ENCODE measurements around the gene IGSF8.

DNA sequence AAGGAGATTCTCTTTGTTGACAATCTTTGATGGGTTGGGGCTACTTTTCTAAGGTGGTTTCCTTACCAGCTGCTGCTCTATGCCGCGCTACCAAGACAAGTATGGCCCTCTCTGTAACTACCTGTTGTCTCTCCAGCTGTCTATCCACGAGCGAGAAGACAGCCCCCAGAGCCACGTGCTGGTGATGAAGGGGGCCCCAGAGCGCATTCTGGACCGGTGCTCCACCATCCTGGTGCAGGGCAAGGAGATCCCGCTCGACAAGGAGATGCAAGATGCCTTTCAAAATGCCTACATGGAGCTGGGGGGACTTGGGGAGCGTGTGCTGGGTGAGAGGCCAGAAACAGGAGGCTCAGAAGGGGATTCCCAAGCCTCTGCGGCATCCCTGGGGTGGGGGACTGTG is 31.5 kb upstream of the IGSF8 start:
- TF ChIP-seq, protein P1, sequence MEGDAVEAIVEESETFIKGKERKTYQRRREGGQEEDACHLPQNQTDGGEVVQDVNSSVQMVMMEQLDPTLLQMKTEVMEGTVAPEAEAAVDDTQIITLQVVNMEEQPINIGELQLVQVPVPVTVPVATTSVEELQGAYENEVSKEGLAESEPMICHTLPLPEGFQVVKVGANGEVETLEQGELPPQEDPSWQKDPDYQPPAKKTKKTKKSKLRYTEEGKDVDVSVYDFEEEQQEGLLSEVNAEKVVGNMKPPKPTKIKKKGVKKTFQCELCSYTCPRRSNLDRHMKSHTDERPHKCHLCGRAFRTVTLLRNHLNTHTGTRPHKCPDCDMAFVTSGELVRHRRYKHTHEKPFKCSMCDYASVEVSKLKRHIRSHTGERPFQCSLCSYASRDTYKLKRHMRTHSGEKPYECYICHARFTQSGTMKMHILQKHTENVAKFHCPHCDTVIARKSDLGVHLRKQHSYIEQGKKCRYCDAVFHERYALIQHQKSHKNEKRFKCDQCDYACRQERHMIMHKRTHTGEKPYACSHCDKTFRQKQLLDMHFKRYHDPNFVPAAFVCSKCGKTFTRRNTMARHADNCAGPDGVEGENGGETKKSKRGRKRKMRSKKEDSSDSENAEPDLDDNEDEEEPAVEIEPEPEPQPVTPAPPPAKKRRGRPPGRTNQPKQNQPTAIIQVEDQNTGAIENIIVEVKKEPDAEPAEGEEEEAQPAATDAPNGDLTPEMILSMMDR (IDR thresholded peaks at IDR 0.05; ENCODE audit: low read depth, low read length): no peak
- no peak for TF ChIP-seq EZH2phosphoT487 (IDR thresholded peaks at IDR 0.05; ENCODE audit: low read depth)
